MM.1S (cell line): ENCODE measurements around the gene SCARF1.

Experiments used
- DNase-seq: peaks from one replicate; pipeline ENCODE4 v3.0.0-alpha.2; 2015
- H2AFZ ChIP-seq: fragments of 300-600 bp; sonication (generic); 2 replicates; pipeline ENCODE4 v1.6.0; 2016; ENCODE audit warnings: antibody characterized with exemption, low read length
- H3F3A ChIP-seq: fragments of 300-600 bp; sonication (generic); 2 replicates; pipeline ENCODE4 v1.6.1; 2016; ENCODE audit warnings: mild to moderate bottlenecking, antibody characterized with exemption, low read length, moderate library complexity, mixed read lengths; ENCODE audit not compliant: insufficient read depth
- H3K27ac ChIP-seq: fragments of 300-600 bp; sonication (generic); 2 replicates; pipeline ENCODE4 v1.5.1; 2016; ENCODE audit warnings: mild to moderate bottlenecking, low read length
- H3K27me3 ChIP-seq: fragments of 300-600 bp; sonication (generic); replicated peaks from 2 replicates; pipeline ENCODE4 v1.6.0; 2016; ENCODE audit warnings: low read length; ENCODE audit not compliant: insufficient read depth
- H3K36me3 ChIP-seq: fragments of 300-600 bp; sonication (generic); replicated peaks from 2 replicates; pipeline ENCODE4 v1.6.1; 2016; ENCODE audit warnings: mild to moderate bottlenecking, low read length, mixed read lengths; ENCODE audit not compliant: insufficient read depth
- H3K4me1 ChIP-seq: fragments of 300-600 bp; sonication (generic); 2 replicates; pipeline ENCODE4 v1.6.1; 2016; ENCODE audit warnings: low read length, mixed read lengths
- H3K4me2 ChIP-seq: fragments of 300-600 bp; sonication (generic); 2 replicates; pipeline ENCODE4 v1.6.0; 2016; ENCODE audit warnings: low read depth, low read length
- H3K4me3 ChIP-seq: fragments of 300-600 bp; sonication (generic); 2 replicates; pipeline ENCODE4 v1.5.1; 2016; ENCODE audit warnings: low read length, mixed read lengths
- H3K79me2 ChIP-seq: fragments of 300-600 bp; sonication (generic); 2 replicates; pipeline ENCODE4 v1.6.1; 2016; ENCODE audit warnings: mixed run types, low read length, mixed read lengths
- H3K9ac ChIP-seq: fragments of 300-600 bp; sonication (generic); 2 replicates; pipeline ENCODE4 v1.6.1; 2016; ENCODE audit warnings: low read length, mixed read lengths
- H3K9me2 ChIP-seq: fragments of 300-600 bp; sonication (generic); replicated peaks from 2 replicates; pipeline ENCODE4 v1.6.1; 2016; ENCODE audit warnings: mild to moderate bottlenecking, low read length, mixed read lengths; ENCODE audit not compliant: insufficient read depth
- H3K9me3 ChIP-seq: fragments of 300-600 bp; sonication (generic); replicated peaks from 2 replicates; pipeline ENCODE4 v1.6.1; 2016; ENCODE audit warnings: mild to moderate bottlenecking, low read length, mixed read lengths; ENCODE audit not compliant: insufficient read depth
- H4K20me1 ChIP-seq: fragments of 300-600 bp; sonication (generic); 2 replicates; pipeline ENCODE4 v1.6.1; 2016; ENCODE audit warnings: mild to moderate bottlenecking, low read length, moderate library complexity, mixed read lengths; ENCODE audit not compliant: insufficient read depth
- EZH2 ChIP-seq: fragments of 300-600 bp; sonication (generic); optimal IDR thresholded peaks from 2 replicates; pipeline ENCODE3; 2017; ENCODE audit warnings: low read depth, mild to moderate bottlenecking, antibody characterized with exemption, low read length, mixed read lengths
- EZH2phosphoT487 ChIP-seq: fragments of 300-600 bp; sonication (generic); IDR thresholded peaks from 2 replicates; pipeline ENCODE4 v1.6.1; 2018; ENCODE audit warnings: antibody characterized with exemption, low read length
- TF ChIP-seq, protein P1 (sequence below): fragments of 300-600 bp; sonication (generic); IDR thresholded peaks from 2 replicates; pipeline ENCODE4 v1.5.1; 2016; ENCODE audit warnings: antibody characterized with exemption, low read length, mixed read lengths

Gene SCARF1

DNA sequence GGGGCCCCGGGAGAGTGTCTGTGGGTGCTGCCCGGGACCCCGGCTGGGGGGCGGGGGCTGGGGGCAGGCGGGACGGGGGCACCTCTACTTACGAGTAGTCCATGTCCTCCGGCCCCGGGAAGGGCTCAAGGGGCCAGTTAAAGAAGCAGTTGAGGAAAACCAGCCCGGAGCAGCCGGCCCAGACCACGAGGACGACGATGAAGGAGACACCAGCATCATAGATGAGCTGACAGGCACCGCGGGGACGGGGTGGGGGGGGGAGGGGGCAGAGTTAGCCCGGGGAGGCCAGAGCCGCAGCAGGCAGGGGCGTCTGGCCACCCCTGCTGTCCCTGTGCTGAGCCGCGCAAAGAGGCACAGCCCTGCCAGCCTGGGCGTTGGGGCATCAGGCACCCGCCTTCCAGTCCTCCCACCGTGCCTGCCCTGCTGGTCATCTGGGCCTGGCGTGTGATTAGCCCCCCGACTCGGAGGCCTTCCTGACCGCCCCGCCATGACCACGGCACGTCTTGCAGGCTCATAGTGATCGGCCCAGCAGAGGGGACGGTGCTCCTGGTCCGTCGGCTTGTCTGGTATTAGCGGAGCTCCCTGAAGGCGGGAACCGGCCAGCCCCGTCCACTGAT, 54.0 kb downstream of the SCARF1 start:
- no peak for DNase-seq
- Histone ChIP-seq H3K36me3 (no peaks in the 10 kb centered on the region), H3K9me2 (no peaks in the 10 kb centered on the region), H3K27me3 (no peaks in the 10 kb centered on the region), H3K27ac (no peak overlapping the region), H3F3A (peaks cover 17% of the 10 kb centered on the region), H2AFZ (no peak overlapping the region), H3K4me2 (no peak overlapping the region), H3K79me2 (no peaks in the 10 kb centered on the region), H3K9me3 (no peaks in the 10 kb centered on the region), H3K9ac (no peak overlapping the region), H3K4me3 (no peak overlapping the region), H4K20me1 (no peaks in the 10 kb centered on the region), H3K4me1 (peaks cover 31% of the 10 kb centered on the region)
- TF ChIP-seq EZH2phosphoT487: no peak
- no peak for TF ChIP-seq EZH2
- TF ChIP-seq, protein P1, sequence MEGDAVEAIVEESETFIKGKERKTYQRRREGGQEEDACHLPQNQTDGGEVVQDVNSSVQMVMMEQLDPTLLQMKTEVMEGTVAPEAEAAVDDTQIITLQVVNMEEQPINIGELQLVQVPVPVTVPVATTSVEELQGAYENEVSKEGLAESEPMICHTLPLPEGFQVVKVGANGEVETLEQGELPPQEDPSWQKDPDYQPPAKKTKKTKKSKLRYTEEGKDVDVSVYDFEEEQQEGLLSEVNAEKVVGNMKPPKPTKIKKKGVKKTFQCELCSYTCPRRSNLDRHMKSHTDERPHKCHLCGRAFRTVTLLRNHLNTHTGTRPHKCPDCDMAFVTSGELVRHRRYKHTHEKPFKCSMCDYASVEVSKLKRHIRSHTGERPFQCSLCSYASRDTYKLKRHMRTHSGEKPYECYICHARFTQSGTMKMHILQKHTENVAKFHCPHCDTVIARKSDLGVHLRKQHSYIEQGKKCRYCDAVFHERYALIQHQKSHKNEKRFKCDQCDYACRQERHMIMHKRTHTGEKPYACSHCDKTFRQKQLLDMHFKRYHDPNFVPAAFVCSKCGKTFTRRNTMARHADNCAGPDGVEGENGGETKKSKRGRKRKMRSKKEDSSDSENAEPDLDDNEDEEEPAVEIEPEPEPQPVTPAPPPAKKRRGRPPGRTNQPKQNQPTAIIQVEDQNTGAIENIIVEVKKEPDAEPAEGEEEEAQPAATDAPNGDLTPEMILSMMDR: no peak

GRCh38 chr17:1590747-1591473, 54.6 kb downstream of the SCARF1 start:
- Histone ChIP-seq H3K4me1 (peaks cover 31% of the 10 kb centered on the region), H3K9me2 (no peaks in the 10 kb centered on the region), H3K9me3 (no peaks in the 10 kb centered on the region), H3K4me2 (no peak overlapping the region), H3K36me3 (no peaks in the 10 kb centered on the region), H2AFZ (no peak overlapping the region), H3K79me2 (no peaks in the 10 kb centered on the region), H3K9ac (no peak overlapping the region), H3F3A (peaks cover 17% of the 10 kb centered on the region), H3K4me3 (no peak overlapping the region), H4K20me1 (no peaks in the 10 kb centered on the region), H3K27me3 (no peaks in the 10 kb centered on the region), H3K27ac (no peak overlapping the region)
- no peak for DNase-seq
- TF ChIP-seq EZH2: no peak
- TF ChIP-seq, protein P1: no peak
- no peak for TF ChIP-seq EZH2phosphoT487

- Histone ChIP-seq H3K9ac (no peak overlapping the region), H3K27me3 (no peaks in the 10 kb centered on the region), H4K20me1 (no peaks in the 10 kb centered on the region), H3K4me1 (peaks cover 31% of the 10 kb centered on the region), H3K9me2 (no peaks in the 10 kb centered on the region), H3K9me3 (no peaks in the 10 kb centered on the region), H3K79me2 (no peaks in the 10 kb centered on the region), H3K36me3 (no peaks in the 10 kb centered on the region), H2AFZ (no peak overlapping the region), H3K4me3 (no peak overlapping the region), H3F3A (peaks cover 17% of the 10 kb centered on the region), H3K4me2 (no peak overlapping the region), H3K27ac (no peak overlapping the region)
- TF ChIP-seq EZH2 (no peak), EZH2phosphoT487 (no peak)
- TF ChIP-seq, protein P1: no peak
- no peak for DNase-seq
These were observed 55.3 kb downstream of the SCARF1 start for GRCh38 chr17:1590029-1590746.
